DMS 273 (cell line): ENCODE results near the gene ARMC7.

Experiments
- DNase-seq: peaks from one replicate; lab custom pipeline; 2025; ENCODE audit not compliant: unreplicated experiment; lab: John Stamatoyannopoulos, UW

The ARMC7 gene

GRCh38 chr17:75098861-75099260 is 10.9 kb upstream of the ARMC7 start:
- DNase-seq, result no peak

- no peak for DNase-seq
These were observed 9.7 kb upstream of the ARMC7 start for GRCh38 chr17:75099881-75100595.

- no peak for DNase-seq
These were observed 7.4 kb upstream of the ARMC7 start for GRCh38 chr17:75102385-75102821.

- peak; percentile 37 for DNase-seq
These were observed 5.9 kb upstream of the ARMC7 start for GRCh38 chr17:75103601-75104554.

DNA sequence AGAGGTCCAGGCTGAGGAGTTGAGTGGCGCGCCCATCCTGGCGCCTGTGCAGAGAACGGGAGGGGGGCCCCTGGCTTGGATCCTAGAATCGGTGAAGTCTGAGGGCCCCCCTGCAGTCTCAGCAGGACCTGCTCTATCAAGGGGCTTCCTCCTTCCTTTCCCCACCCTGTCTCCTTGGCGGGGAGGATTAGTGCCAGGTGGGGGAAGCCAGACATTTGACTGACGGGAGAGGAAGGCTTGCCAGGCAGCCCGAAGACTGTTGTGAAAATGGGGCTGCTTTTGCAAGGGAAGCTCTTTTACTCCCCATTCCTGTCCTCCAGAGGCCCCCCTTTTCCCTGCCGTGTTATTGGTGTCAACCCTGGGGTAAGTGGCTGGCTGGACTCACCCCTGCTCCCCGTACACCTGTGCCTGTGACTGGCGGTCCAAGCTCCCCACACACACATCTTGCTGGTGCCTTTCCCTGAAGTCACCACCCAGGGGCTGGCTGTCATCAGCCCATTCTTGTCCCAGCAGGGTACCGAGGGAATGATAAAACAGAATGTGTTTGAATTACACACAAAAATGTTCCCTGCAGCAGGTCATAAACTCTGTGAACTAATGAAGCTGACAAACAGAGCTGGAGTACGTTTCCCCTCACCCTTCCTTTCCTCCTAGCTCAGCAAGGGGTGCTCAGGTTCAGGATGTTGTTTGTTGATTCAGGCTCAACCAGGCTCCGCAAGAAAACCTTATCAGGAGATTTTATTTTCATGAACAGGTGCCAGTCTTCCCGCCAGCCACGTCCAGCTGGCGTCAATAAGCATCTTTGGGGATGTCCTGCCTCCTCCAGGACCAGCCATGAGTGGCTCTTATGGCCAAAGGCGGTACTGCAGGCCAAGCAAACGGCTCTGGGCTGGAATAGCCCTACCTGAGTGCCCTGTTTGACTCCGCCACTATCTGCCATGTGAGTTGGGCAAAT is 4.4 kb upstream of the ARMC7 start:
- peak; percentile 90 for DNase-seq

GRCh38 chr17:75108193-75108592 is 1.6 kb upstream of the ARMC7 start:
- DNase-seq, result no peak

DNA sequence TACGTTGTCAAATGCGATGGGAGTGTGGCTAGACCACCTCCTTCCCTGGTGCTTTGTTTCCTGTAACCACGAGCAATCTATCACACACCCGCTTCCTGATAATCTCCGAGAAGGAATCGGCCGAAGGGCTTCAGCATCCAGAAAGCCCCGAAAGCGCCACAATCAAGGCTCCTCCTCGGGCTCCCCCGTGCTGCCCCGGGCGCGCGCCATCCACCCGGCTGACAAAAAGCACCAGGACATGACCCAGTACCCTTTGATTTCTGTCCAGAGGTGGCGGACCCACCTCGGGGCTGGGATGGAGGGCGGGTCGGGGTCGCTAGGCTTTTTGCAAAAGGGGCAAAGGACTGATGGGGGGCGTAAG is 743 bp upstream of the ARMC7 start:
- DNase-seq, result no peak

DNA sequence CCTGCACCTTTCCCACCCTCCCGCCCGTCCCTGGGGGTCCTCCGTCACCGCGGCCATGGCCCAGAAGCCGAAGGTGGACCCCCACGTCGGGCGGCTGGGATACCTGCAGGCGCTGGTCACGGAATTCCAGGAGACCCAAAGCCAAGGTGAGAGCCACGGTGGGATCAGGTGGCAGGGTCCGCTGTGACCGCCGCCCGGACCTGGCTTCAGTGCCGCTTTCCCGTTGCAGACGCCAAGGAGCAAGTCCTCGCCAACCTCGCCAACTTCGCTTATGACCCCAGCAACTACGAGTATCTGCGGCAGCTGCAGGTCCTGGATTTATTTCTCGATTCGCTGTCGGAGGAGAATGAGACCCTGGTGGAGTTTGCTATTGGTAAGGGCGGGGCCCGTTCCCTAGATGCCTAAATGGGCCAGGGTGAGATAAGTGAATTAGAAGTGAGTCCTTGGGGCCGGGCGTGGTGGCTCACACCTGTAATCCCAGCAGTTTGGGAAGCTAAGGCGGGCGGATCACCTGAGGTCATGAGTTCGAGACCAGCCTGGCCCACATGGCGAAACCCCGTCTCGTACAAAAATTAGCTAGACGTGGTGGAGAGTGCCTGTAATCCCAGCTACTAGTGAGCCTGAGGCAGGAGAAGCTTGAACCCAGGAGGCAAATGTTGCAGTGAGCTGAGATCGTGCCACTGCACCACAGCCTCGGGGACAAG is 617 bp downstream of the ARMC7 start:
- peak; percentile 53 for DNase-seq

DNA sequence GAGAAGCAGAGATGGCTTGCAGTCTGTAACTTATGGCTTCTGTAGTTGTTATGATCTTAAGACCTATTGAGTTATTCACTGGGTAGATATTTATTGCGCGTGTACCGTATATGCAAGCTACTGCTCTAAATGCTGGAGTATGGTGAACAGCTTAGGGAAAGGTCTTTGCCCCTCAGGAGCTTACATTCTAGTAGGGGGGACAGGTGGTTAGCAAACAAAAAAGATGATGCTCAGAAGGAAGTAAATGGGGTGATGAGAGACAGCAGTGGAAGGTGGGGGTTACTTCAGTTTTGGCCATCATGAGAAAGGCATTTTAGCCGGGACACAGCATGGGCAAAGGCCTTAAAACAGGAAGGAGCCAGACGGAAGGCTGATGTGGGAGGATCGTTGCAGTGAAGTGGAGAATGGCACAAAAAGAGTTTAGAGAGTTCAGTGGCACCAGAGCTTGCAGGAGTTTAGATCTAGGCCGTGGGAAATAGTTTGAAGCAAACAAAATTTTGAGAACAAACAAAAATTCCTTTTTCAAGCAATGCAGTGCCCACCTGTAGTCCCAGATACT is 2.1 kb downstream of the ARMC7 start:
- DNase-seq, result no peak

DNA sequence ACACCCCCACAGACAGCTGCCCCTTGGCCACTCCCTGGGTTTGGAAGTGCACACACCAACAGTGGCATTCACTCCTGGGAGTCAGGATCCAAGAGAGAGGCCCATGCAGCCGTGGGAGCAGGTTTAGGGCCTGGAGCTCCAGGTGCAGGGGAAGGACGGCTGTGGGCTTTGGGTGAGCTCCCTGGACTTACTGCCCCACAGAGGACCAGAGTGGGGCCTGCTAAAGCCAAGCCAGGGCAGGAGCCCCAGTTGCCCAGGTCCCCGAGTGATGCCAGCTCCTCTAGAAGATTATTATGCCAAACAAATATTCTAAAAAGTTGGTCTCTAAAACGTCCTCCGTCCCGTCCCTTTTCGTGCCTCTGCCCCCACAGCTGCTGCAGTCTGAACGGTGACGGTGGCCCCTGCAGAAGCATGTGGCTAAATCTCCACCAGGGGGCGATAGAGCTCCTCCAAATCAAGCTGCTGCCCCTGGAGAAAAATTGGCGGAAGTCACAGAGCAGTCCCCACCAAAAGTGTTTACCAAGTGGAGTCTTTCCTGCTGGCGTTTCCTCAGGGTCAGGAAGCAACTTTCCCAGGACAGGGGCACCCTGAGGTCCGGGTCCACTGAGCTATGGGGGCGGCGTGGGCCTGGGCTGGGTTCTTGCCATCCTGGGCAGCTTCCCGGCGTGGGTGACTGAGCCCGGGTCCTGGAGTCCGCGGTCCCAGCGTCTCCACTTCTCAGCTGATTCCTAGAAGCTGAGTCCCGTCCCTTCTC is 4.2 kb downstream of the ARMC7 start:
- DNase-seq, result peak; percentile 93

GRCh38 chr17:75114552-75115314 is 5.0 kb downstream of the ARMC7 start:
- no peak for DNase-seq

DNA sequence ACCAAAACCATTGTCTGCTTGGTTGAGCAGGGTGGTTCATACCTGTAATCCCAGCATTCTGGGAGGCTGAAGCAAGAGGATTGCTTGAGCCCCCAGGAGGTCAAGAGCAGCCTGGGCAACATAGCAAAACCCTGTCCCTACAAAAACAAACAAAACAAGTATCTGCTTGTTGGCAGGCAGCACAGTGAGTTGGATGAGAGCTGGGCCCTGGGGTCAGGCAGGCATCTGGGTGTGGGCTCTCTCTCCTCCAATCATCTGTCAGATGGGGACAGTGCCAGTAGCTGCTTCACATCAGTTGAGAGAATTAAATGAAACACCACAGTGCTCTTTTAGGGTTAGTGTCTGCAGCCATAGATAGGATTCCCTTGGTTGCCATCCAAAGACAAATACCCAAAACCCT is 5.8 kb downstream of the ARMC7 start:
- no peak for DNase-seq

DNA sequence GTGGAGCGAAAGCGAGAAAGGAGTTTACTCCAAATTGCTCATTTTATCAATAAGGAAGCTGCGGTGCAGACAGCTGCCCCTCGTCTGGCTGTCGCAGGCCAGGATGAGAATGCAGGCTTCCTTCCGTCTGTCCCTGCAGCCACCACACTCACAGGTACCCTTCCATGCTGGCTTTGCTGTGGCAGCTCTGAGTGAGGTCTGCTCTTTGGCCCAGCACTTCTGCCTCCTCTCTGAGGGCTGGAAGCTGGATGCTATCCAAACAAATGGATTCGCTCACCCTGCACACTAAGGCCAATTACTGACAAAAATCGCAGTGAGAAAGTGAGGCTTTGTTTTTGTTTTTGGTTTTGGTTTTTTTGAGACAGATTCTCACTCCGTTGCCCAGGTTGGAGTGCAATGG is 7.0 kb downstream of the ARMC7 start:
- DNase-seq, result no peak

DNA sequence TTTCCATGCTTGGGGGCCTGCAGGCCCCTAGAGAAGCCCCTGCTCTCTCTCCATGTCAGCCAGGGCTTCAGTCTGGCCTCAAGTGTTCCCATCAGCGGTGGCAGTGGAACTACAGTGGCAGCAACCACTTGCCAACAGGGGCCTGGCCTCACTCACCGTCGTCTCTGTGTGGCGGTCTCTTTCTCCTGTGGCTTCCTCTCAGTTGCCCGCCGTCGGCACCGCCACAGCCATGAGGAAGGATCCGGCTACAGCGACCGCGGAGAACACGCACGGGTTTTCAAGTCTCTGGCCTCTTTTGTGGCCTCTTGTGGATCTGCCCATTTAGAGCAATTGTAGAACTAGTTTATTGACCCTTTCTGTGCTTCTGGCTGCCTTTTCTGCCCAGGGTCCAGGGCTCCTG is 8.5 kb downstream of the ARMC7 start:
- no peak for DNase-seq

DNA sequence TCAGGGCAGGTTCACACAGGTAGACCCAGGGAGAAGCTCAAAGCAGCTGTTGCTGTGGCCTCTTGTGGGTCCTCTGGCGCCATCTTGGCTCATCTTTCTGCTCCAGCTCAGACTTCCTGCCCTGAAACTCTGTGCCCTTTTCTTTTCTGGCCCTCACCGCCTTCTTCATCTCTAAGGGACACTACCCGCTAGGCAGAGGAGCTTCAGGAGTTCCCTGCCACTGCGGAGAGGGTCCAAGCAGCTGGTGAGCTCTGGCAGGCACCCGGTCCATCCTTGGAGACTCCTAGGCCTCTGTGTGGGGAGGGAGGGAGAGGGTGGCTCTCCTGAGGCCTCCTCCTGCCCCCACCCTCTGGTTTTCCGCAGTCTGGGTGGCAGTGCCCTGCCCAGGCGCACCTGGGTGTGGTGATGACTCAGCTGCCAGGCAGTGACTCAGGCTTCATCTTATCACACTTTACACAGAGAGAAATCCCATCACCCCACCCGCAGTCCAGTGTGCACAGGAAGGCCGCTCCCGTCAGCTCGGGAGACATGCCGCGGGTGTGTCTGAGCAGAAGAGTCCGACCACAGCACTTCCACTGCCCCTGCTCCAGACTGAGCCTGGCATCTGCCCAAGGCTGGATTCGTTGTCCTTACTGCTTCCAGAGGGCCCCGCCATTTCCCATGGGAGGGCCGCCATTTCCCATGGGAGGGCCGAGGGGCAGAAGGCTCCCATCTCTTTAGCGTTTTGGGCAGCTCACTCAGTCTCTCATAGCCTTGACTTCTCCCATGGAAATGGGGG is 14.5 kb downstream of the ARMC7 start:
- peak; percentile 65 for DNase-seq

- no peak for DNase-seq
These were observed 15.0 kb downstream of the ARMC7 start for GRCh38 chr17:75124819-75125162.

- no peak for DNase-seq
These were observed 16.2 kb downstream of the ARMC7 start for GRCh38 chr17:75125984-75126383.

- no peak for DNase-seq
These were observed 17.2 kb downstream of the ARMC7 start for GRCh38 chr17:75126954-75127353.
